ENCODE measurements around the gene NFXL1. TPM values are rescaled to one million over a fixed set of nuclear protein-coding genes. Genes with fewer than 3 reads are reported as not detected.

The NFXL1 gene
- total RNA-seq, 2 experiments from 2014 or later, result 17.9 to 28.4 TPM

GRCh38 chr4:47814618-47815295 lies 99.6 kb downstream of the NFXL1 start:
- H3K36me3 ChIP-seq (ENCODE audit: insufficient read depth, low read length), result no peaks in the 10 kb centered on the region
- TF ChIP-seq CTCF (conservative IDR thresholded peaks at IDR 0.05; ENCODE audit: low read length) (no peak), EZH2phosphoT487 (IDR thresholded peaks at IDR 0.05; ENCODE audit: borderline replicate concordance, low read depth, low read length) (no peak)
- H3K27ac ChIP-seq (ENCODE audit: low read depth, low read length, poor library complexity, severe bottlenecking), result no peak overlapping the region
- H3K4me1 ChIP-seq (ENCODE audit: insufficient read depth, low read length, poor library complexity, severe bottlenecking), result no peaks in the 10 kb centered on the region
- DNase-seq (ENCODE audit: low spot score), result no peak
- ChIA-PET POLR2A (interaction anchor here (0.5 kb wide), 1 partner anchor 37 kb away, joined by 3 read pairs; no protein-coding TSS in a partner anchor), CTCF (ENCODE audit: unreplicated experiment) (no interaction called here)
- H3K79me2 ChIP-seq (ENCODE audit: insufficient read depth, low read depth, low read length), result no peaks in the 10 kb centered on the region
- H2AFZ ChIP-seq (ENCODE audit: low read length), result no peak overlapping the region
- BruUV-seq (replicated peaks), result no TSS peak
- H3K9me3 ChIP-seq (ENCODE audit: low read length), result no peaks in the 10 kb centered on the region
- no peaks in the 10 kb centered on the region for H3K9me2 ChIP-seq (ENCODE audit: insufficient read depth, low read length)
- no peaks in the 10 kb centered on the region for H4K20me1 ChIP-seq (ENCODE audit: insufficient read depth, low read length)
- no peak overlapping the region for H3K4me3 ChIP-seq (ENCODE audit: low read depth, low read length, poor library complexity, severe bottlenecking)
- no peak overlapping the region for H3K4me2 ChIP-seq (ENCODE audit: low read length)
- intact Hi-C loops (cut with micrococcal nuclease; ENCODE audit: unreplicated experiment), result no loop called here

DNA sequence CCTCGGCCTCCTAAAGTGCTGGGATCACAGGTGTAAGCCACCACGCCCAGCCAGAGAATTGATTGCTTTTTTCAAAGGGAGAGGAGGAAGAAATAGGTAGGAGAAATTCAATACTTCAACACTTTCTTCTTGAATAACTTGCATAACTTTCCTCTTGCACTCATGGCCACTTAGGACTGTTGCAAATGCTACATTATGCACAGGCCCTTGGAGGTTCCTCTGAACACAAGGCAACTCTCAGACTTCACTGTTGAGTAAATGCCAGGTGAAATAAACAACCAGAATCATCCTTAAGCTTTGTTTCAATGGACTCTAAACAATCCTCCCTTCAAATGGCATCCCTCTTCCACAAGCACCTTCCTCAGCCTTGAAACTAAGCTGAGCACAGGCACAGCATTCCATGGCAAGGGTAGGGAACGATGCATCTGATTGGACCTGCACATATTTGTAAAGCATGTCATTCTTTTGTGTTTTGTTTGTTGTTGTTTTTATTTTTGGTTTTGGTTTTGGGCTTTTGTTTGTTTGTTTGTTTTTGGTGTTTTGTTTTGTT lies 104.7 kb downstream of the NFXL1 start:
- no peaks in the 10 kb centered on the region for H3K9me2 ChIP-seq (ENCODE audit: insufficient read depth, low read length)
- H3K4me3 ChIP-seq (ENCODE audit: low read depth, low read length, poor library complexity, severe bottlenecking), result no peak overlapping the region
- no peak overlapping the region for H3K27ac ChIP-seq (ENCODE audit: low read depth, low read length, poor library complexity, severe bottlenecking)
- H3K36me3 ChIP-seq (ENCODE audit: insufficient read depth, low read length), result no peaks in the 10 kb centered on the region
- intact Hi-C loops (cut with micrococcal nuclease; ENCODE audit: unreplicated experiment), result no loop called here
- no peaks in the 10 kb centered on the region for H3K4me1 ChIP-seq (ENCODE audit: insufficient read depth, low read length, poor library complexity, severe bottlenecking)
- no TSS peak for BruUV-seq (replicated peaks)
- no peak for DNase-seq (ENCODE audit: low spot score)
- H3K79me2 ChIP-seq (ENCODE audit: insufficient read depth, low read depth, low read length), result no peaks in the 10 kb centered on the region
- ChIA-PET POLR2A (no interaction called here), CTCF (ENCODE audit: unreplicated experiment) (no interaction called here)
- TF ChIP-seq CTCF (conservative IDR thresholded peaks at IDR 0.05; ENCODE audit: low read length), result no peak
- TF ChIP-seq EZH2phosphoT487 (IDR thresholded peaks at IDR 0.05; ENCODE audit: borderline replicate concordance, low read depth, low read length), result no peak
- no peaks in the 10 kb centered on the region for H3K9me3 ChIP-seq (ENCODE audit: low read length)
- H3K4me2 ChIP-seq (ENCODE audit: low read length), result no peak overlapping the region
- no peaks in the 10 kb centered on the region for H4K20me1 ChIP-seq (ENCODE audit: insufficient read depth, low read length)
- H2AFZ ChIP-seq (ENCODE audit: low read length), result no peak overlapping the region

- CTCF ChIA-PET (ENCODE audit: unreplicated experiment), result no interaction called here
- intact Hi-C loops (cut with micrococcal nuclease; ENCODE audit: unreplicated experiment), result no loop called here
- POLR2A ChIA-PET, result no interaction called here
- no peaks in the 10 kb centered on the region for H3K9me3 ChIP-seq (ENCODE audit: low read length)
- H3K9me2 ChIP-seq (ENCODE audit: insufficient read depth, low read length), result no peaks in the 10 kb centered on the region
- no TSS peak for BruUV-seq (replicated peaks)
- TF ChIP-seq CTCF (conservative IDR thresholded peaks at IDR 0.05; ENCODE audit: low read length) (no peak), EZH2phosphoT487 (IDR thresholded peaks at IDR 0.05; ENCODE audit: borderline replicate concordance, low read depth, low read length) (no peak)
- no peak overlapping the region for H2AFZ ChIP-seq (ENCODE audit: low read length)
- H3K4me2 ChIP-seq (ENCODE audit: low read length), result no peak overlapping the region
- no peak overlapping the region for H3K4me3 ChIP-seq (ENCODE audit: low read depth, low read length, poor library complexity, severe bottlenecking)
- no peaks in the 10 kb centered on the region for H3K79me2 ChIP-seq (ENCODE audit: insufficient read depth, low read depth, low read length)
- H3K36me3 ChIP-seq (ENCODE audit: insufficient read depth, low read length), result no peaks in the 10 kb centered on the region
- no peak for DNase-seq (ENCODE audit: low spot score)
- H3K4me1 ChIP-seq (ENCODE audit: insufficient read depth, low read length, poor library complexity, severe bottlenecking), result no peaks in the 10 kb centered on the region
- no peaks in the 10 kb centered on the region for H4K20me1 ChIP-seq (ENCODE audit: insufficient read depth, low read length)
- no peak overlapping the region for H3K27ac ChIP-seq (ENCODE audit: low read depth, low read length, poor library complexity, severe bottlenecking)
These were observed 109.8 kb downstream of the NFXL1 start for GRCh38 chr4:47804598-47804997.
